DMS153 (cell line): ENCODE results near the gene MYO15B.
"Not testable (repeated sequence)": the region's sequence is repeated elsewhere in the genome, so short reads cannot be mapped to it uniquely, and the experiment has no call there.

Experiments used
- DNase-seq: peaks from one replicate; lab custom pipeline; 2025; lab: John Stamatoyannopoulos, UW

The MYO15B gene

GRCh38 chr17:75575728-75576127 is 11.9 kb upstream of the MYO15B start:
- DNase-seq = no peak

- no peak for DNase-seq
These were observed 10.9 kb upstream of the MYO15B start for GRCh38 chr17:75576661-75577060.

- not testable (repeated sequence) for DNase-seq
These were observed 6.4 kb upstream of the MYO15B start for GRCh38 chr17:75581121-75581725.

GRCh38 chr17:75583197-75583596 is 4.4 kb upstream of the MYO15B start:
- not testable (repeated sequence) for DNase-seq

- DNase-seq = no peak
These were observed 2.8 kb upstream of the MYO15B start for GRCh38 chr17:75584849-75585175.

GRCh38 chr17:75588596-75589011 is 1.0 kb downstream of the MYO15B start:
- DNase-seq = no peak

- peak; percentile 71 for DNase-seq
These were observed 1.7 kb downstream of the MYO15B start for GRCh38 chr17:75589012-75589918.

GRCh38 chr17:75589919-75590303 is 2.3 kb downstream of the MYO15B start:
- no peak for DNase-seq

- no peak for DNase-seq
These were observed 2.7 kb downstream of the MYO15B start for GRCh38 chr17:75590314-75590761.

GRCh38 chr17:75590849-75591721 is 3.5 kb downstream of the MYO15B start:
- DNase-seq = no peak

- no peak for DNase-seq
These were observed 4.2 kb downstream of the MYO15B start for GRCh38 chr17:75591722-75592302.

- DNase-seq = no peak
These were observed 4.9 kb downstream of the MYO15B start for GRCh38 chr17:75592348-75593020.

GRCh38 chr17:75593430-75593829 is 5.8 kb downstream of the MYO15B start:
- DNase-seq = not testable (repeated sequence)

- peak; percentile 12 for DNase-seq
These were observed 7.1 kb downstream of the MYO15B start for GRCh38 chr17:75594499-75595283.

GRCh38 chr17:75595284-75595919 is 7.8 kb downstream of the MYO15B start:
- no peak for DNase-seq

- DNase-seq = no peak
These were observed 8.3 kb downstream of the MYO15B start for GRCh38 chr17:75595920-75596313.

- DNase-seq = no peak
These were observed 8.9 kb downstream of the MYO15B start for GRCh38 chr17:75596320-75597087.

- DNase-seq = peak; percentile 33
These were observed 13.7 kb downstream of the MYO15B start for GRCh38 chr17:75601057-75601987.
